Fibroblast of upper back skin (primary cell): ENCODE measurements around the gene SDR42E2.
"Not testable (repeated sequence)": the region's sequence is repeated elsewhere in the genome, so short reads cannot be mapped to it uniquely, and the experiment has no call there.

Source experiments
- DNase-seq: peaks from one replicate; pipeline ENCODE4 v3.0.0-alpha.2; 2013

The SDR42E2 gene

GRCh38 chr16:22163806-22164205 lies 1.5 kb downstream of the SDR42E2 start:
- no peak for DNase-seq

GRCh38 chr16:22164482-22164881 lies 2.2 kb downstream of the SDR42E2 start:
- DNase-seq, result no peak

GRCh38 chr16:22165508-22166285 lies 3.4 kb downstream of the SDR42E2 start:
- DNase-seq, result no peak

GRCh38 chr16:22171953-22172352 lies 9.6 kb downstream of the SDR42E2 start:
- no peak for DNase-seq

GRCh38 chr16:22172642-22173041 lies 10.3 kb downstream of the SDR42E2 start:
- DNase-seq, result not testable (repeated sequence)

GRCh38 chr16:22174642-22175041 lies 12.3 kb downstream of the SDR42E2 start:
- no peak for DNase-seq

- DNase-seq, result no peak
Measured at GRCh38 chr16:22177968-22178930, 15.9 kb downstream of the SDR42E2 start.

- DNase-seq, result no peak
Measured at GRCh38 chr16:22181426-22181825, 19.1 kb downstream of the SDR42E2 start.

GRCh38 chr16:22181843-22182242 lies 19.5 kb downstream of the SDR42E2 start:
- DNase-seq, result no peak

GRCh38 chr16:22183335-22183734 lies 21.0 kb downstream of the SDR42E2 start:
- no peak for DNase-seq

- DNase-seq, result no peak
Measured at GRCh38 chr16:22183901-22184614, 21.8 kb downstream of the SDR42E2 start.

GRCh38 chr16:22184615-22184968 lies 22.3 kb downstream of the SDR42E2 start:
- DNase-seq, result no peak

GRCh38 chr16:22186517-22186916 lies 24.2 kb downstream of the SDR42E2 start:
- DNase-seq, result no peak

GRCh38 chr16:22188267-22188594 lies 25.9 kb downstream of the SDR42E2 start:
- no peak for DNase-seq

- DNase-seq, result peak; percentile 88
Measured at GRCh38 chr16:22188595-22189442, 26.5 kb downstream of the SDR42E2 start.

- peak; percentile 50 for DNase-seq
Measured at GRCh38 chr16:22189473-22190080, 27.3 kb downstream of the SDR42E2 start.

GRCh38 chr16:22190081-22190775 lies 27.9 kb downstream of the SDR42E2 start:
- DNase-seq, result no peak

- DNase-seq, result peak; percentile 100
Measured at GRCh38 chr16:22190776-22191531, 28.6 kb downstream of the SDR42E2 start.

- no peak for DNase-seq
Measured at GRCh38 chr16:22191532-22192260, 29.4 kb downstream of the SDR42E2 start.
